ES-I3 (cell line): ENCODE measurements around the gene OTOP2.
"Not testable (repeated sequence)": the region's sequence is repeated elsewhere in the genome, so short reads cannot be mapped to it uniquely, and the experiment has no call there.

Experiments
- H3K36me3 ChIP-seq: 2 replicates; pipeline ENCODE4 v1.6.1; 2013; ENCODE audit warnings: mild to moderate bottlenecking, low read length, control low read depth, moderate library complexity; ENCODE audit not compliant: insufficient read depth
- H3K4me1 ChIP-seq: 2 replicates; pipeline ENCODE4 v1.6.1; 2013; ENCODE audit warnings: mild to moderate bottlenecking, control low read depth, low read length; ENCODE audit not compliant: insufficient read depth
- H3K9ac ChIP-seq: 2 replicates; pipeline ENCODE4 v1.6.1; 2013; ENCODE audit warnings: low read depth, mild to moderate bottlenecking, low read length, moderate library complexity
- H3K9me3 ChIP-seq: 2 replicates; pipeline ENCODE4 v1.6.1; 2013; ENCODE audit warnings: mild to moderate bottlenecking, low read length, moderate library complexity; ENCODE audit not compliant: control insufficient read depth, insufficient read depth

Gene OTOP2

GRCh38 chr17:74972973-74973328 lies 48.9 kb downstream of the OTOP2 start:
- Histone ChIP-seq H3K36me3 (no peaks in the 10 kb centered on the region), H3K4me1 (0 out of 2 replicates have a peak, but pooled peaks cover 4% of the 10 kb centered on the region), H3K9me3 (no peaks in the 10 kb centered on the region), H3K9ac (peak overlapping the region; percentile 39)

- H3K9ac ChIP-seq = no peak overlapping the region
- H3K4me1 ChIP-seq = no peaks in the 10 kb centered on the region
- no peaks in the 10 kb centered on the region for H3K9me3 ChIP-seq
- H3K36me3 ChIP-seq = no peaks in the 10 kb centered on the region
Measured at GRCh38 chr17:74975943-74976342, 51.9 kb downstream of the OTOP2 start.

- no peaks in the 10 kb centered on the region for H3K9me3 ChIP-seq
- no peaks in the 10 kb centered on the region for H3K36me3 ChIP-seq
- no peak overlapping the region for H3K9ac ChIP-seq
- H3K4me1 ChIP-seq = no peaks in the 10 kb centered on the region
Measured at GRCh38 chr17:74977802-74978201, 53.7 kb downstream of the OTOP2 start.

- H3K9me3 ChIP-seq = no peaks in the 10 kb centered on the region
- no peaks in the 10 kb centered on the region for H3K36me3 ChIP-seq
- H3K4me1 ChIP-seq = no peaks in the 10 kb centered on the region
- H3K9ac ChIP-seq = no peak overlapping the region
Measured at GRCh38 chr17:74978240-74978639, 54.2 kb downstream of the OTOP2 start.

GRCh38 chr17:74979408-74980146 lies 55.5 kb downstream of the OTOP2 start:
- Histone ChIP-seq H3K9ac (no peak overlapping the region), H3K9me3 (no peaks in the 10 kb centered on the region)

GRCh38 chr17:74981318-74981978 lies 57.4 kb downstream of the OTOP2 start:
- H3K36me3 ChIP-seq = no peaks in the 10 kb centered on the region
- peak overlapping the region; percentile 88 for H3K9ac ChIP-seq
- H3K9me3 ChIP-seq = no peaks in the 10 kb centered on the region

More at GRCh38 chr17:74979408-74980146, 55.5 kb downstream of the OTOP2 start:
- no peaks in the 10 kb centered on the region for H3K4me1 ChIP-seq
- H3K36me3 ChIP-seq = no peaks in the 10 kb centered on the region

GRCh38 chr17:74981979-74982662 lies 58.0 kb downstream of the OTOP2 start:
- Histone ChIP-seq H3K9ac (peak overlapping the region; percentile 88), H3K36me3 (no peaks in the 10 kb centered on the region), H3K4me1 (0 out of 2 replicates have a peak, but pooled peaks cover 3% of the 10 kb centered on the region), H3K9me3 (no peaks in the 10 kb centered on the region)

More at GRCh38 chr17:74981318-74981978, 57.4 kb downstream of the OTOP2 start:
- 0 out of 2 replicates have a peak, but pooled peaks cover under 1% of the 10 kb centered on the region for H3K4me1 ChIP-seq

- H3K9ac ChIP-seq = peak overlapping the region; percentile 88
Measured at GRCh38 chr17:74982663-74983313, 58.7 kb downstream of the OTOP2 start.

More at GRCh38 chr17:74982663-74983313, 58.7 kb downstream of the OTOP2 start:
- H3K9me3 ChIP-seq, H3K4me1 ChIP-seq, H3K36me3 ChIP-seq: not testable (repeated sequence)
